Hepatocyte (in vitro differentiated cells): Measurements from ENCODE around the gene RIMKLA. TPM values are rescaled to one million over a fixed set of nuclear protein-coding genes. Genes with fewer than 3 reads are reported as not detected.

ENCODE experiments used
- DNase-seq: peaks from one replicate; pipeline ENCODE4 v3.0.0-alpha.2; 2016; ENCODE audit warnings: low spot score
- H2AFZ ChIP-seq: fragments of 200-600 bp; sonication (generic); 2 replicates; pipeline ENCODE4 v1.6.0; 2016; ENCODE audit warnings: antibody characterized with exemption, mild to moderate bottlenecking
- H3K27ac ChIP-seq: fragments of 200-600 bp; sonication (generic); 2 replicates; pipeline ENCODE4 v1.5.1; 2016; ENCODE audit warnings: mild to moderate bottlenecking
- H3K27me3 ChIP-seq: fragments of 200-600 bp; sonication (generic); 2 replicates; pipeline ENCODE4 v1.6.1; 2016
- H3K36me3 ChIP-seq: fragments of 200-600 bp; sonication (generic); replicated peaks from 2 replicates; pipeline ENCODE4 v1.5.1; 2016; ENCODE audit warnings: low read depth; ENCODE audit not compliant: insufficient read depth
- H3K4me1 ChIP-seq: fragments of 200-600 bp; sonication (generic); 2 replicates; pipeline ENCODE4 v1.5.1; 2016; ENCODE audit warnings: mild to moderate bottlenecking, moderate library complexity; ENCODE audit not compliant: insufficient read depth
- H3K4me2 ChIP-seq: fragments of 200-600 bp; sonication (generic); 2 replicates; pipeline ENCODE4 v1.6.0; 2016
- H3K4me3 ChIP-seq: fragments of 200-600 bp; sonication (generic); 2 replicates; pipeline ENCODE4 v1.5.1; 2016; ENCODE audit warnings: mild to moderate bottlenecking
- H3K79me2 ChIP-seq: fragments of 200-600 bp; sonication (generic); 2 replicates; pipeline ENCODE4 v1.6.0; 2017; ENCODE audit warnings: mild to moderate bottlenecking
- H3K9me2 ChIP-seq: fragments of 200-600 bp; sonication (generic); replicated peaks from 2 replicates; pipeline ENCODE4 v1.6.0; 2017; ENCODE audit warnings: mild to moderate bottlenecking; ENCODE audit not compliant: insufficient read depth
- H3K9me3 ChIP-seq: fragments of 200-600 bp; sonication (generic); 2 replicates; pipeline ENCODE4 v1.5.1; 2016; ENCODE audit warnings: low read depth, mild to moderate bottlenecking
- H4K20me1 ChIP-seq: fragments of 200-600 bp; sonication (generic); 2 replicates; pipeline ENCODE4 v1.6.0; 2016; ENCODE audit warnings: mild to moderate bottlenecking; ENCODE audit not compliant: insufficient read depth, poor library complexity, severe bottlenecking
- EZH2 ChIP-seq: fragments of 200-600 bp; sonication (generic); IDR thresholded peaks from 2 replicates; pipeline ENCODE4 v1.6.1; 2016; ENCODE audit warnings: antibody characterized with exemption, mild to moderate bottlenecking, borderline replicate concordance
- EZH2phosphoT487 ChIP-seq: fragments of 200-600 bp; sonication (generic); IDR thresholded peaks from one replicate; pipeline ENCODE4 v1.6.1; 2018; ENCODE audit warnings: antibody characterized with exemption, mild to moderate bottlenecking, low read depth, moderate library complexity; ENCODE audit not compliant: unreplicated experiment, severe bottlenecking
- WGBS: methylation state at CpG from one replicate; pipeline ENCODE4 v1.1.6; 2016; ENCODE audit warnings: low lambda C conversion rate; ENCODE audit errors: missing lambda C conversion rate; 5-methylcytosine and 5-hydroxymethylcytosine counted together
- polyA plus RNA-seq: library from polyadenylated mRNA; unstranded; fragments of >200 nt; fragmentation: Nextera tagmentation; extraction: Ambion mirVana; gene quantifications from 2 replicates; pipeline ENCODE4 v1.2.1, GENCODE V29; 2016
- total RNA-seq: library from RNA; depleted of rRNA; stranded (reverse); fragments of >200 nt; gene quantifications from 2 replicates; pipeline ENCODE4 v1.2.3, GENCODE V29; 2014
- TF ChIP-seq, protein P1 (sequence below): fragments of 200-600 bp; sonication (generic); IDR thresholded peaks from 2 replicates; pipeline ENCODE4 v1.5.1; 2016; ENCODE audit warnings: antibody characterized with exemption, mild to moderate bottlenecking; ENCODE audit not compliant: poor library complexity

Gene RIMKLA
- total and polyA plus RNA-seq, 2 experiments from 2014 or later: 0.66 to 1.1 TPM

DNA sequence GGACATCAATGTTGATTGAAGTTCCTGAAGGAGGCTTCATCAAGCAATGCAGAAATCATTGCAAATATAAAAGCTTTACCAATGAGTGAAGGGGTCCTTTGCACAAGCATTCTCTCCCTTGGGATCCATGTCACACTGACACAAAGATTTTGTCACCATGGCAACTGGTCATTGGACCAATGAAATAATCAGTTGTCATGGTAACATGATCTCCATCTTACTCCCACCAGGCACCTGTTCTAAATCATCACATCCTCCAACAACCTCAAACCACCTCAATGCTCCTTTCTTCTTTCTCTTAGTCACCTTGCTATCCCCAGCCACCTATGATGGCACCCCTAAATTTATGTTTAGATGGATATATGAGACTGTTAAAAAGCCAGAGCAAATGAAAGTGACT lies 32.1 kb upstream of the RIMKLA start:
- TF ChIP-seq EZH2: no peak
- TF ChIP-seq, protein P1, sequence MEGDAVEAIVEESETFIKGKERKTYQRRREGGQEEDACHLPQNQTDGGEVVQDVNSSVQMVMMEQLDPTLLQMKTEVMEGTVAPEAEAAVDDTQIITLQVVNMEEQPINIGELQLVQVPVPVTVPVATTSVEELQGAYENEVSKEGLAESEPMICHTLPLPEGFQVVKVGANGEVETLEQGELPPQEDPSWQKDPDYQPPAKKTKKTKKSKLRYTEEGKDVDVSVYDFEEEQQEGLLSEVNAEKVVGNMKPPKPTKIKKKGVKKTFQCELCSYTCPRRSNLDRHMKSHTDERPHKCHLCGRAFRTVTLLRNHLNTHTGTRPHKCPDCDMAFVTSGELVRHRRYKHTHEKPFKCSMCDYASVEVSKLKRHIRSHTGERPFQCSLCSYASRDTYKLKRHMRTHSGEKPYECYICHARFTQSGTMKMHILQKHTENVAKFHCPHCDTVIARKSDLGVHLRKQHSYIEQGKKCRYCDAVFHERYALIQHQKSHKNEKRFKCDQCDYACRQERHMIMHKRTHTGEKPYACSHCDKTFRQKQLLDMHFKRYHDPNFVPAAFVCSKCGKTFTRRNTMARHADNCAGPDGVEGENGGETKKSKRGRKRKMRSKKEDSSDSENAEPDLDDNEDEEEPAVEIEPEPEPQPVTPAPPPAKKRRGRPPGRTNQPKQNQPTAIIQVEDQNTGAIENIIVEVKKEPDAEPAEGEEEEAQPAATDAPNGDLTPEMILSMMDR: no peak
- TF ChIP-seq EZH2phosphoT487: no peak
- Histone ChIP-seq H2AFZ (no peak overlapping the region), H3K4me1 (no peaks in the 10 kb centered on the region), H3K9me3 (no peaks in the 10 kb centered on the region), H3K27me3 (peaks cover 3% of the 10 kb centered on the region), H3K27ac (no peak overlapping the region), H3K36me3 (no peaks in the 10 kb centered on the region), H4K20me1 (no peaks in the 10 kb centered on the region), H3K4me3 (no peak overlapping the region), H3K9me2 (no peaks in the 10 kb centered on the region), H3K79me2 (no peaks in the 10 kb centered on the region), H3K4me2 (no peak overlapping the region)
- no peak for DNase-seq

GRCh38 chr1:42350086-42350485 lies 30.5 kb upstream of the RIMKLA start:
- H3K4me3 ChIP-seq: no peak overlapping the region
- no peaks in the 10 kb centered on the region for H3K9me3 ChIP-seq
- WGBS: 56% methylated on average over 1 of the region's 1 CpG

DNA sequence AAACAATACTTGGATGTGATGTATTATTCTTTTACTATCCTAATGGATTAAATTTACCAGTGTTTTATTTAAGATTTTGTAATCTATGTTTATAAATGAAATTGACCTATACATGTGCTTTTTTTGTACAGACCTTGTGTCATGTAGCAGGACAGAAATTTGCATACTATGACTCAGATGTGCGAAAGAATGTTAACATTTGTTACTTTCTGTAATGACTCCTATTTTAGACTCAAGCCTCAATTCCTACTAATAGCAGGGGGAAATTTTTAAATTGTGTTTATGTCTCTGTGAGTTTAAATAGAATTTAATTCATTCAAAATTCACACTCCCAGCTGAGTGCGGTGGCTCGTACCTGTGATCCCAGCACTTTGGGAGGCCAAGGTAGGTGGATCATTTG lies 21.8 kb upstream of the RIMKLA start:
- TF ChIP-seq, protein P1: no peak
- TF ChIP-seq EZH2: no peak
- no peak overlapping the region for H3K27ac ChIP-seq
- no peak overlapping the region for H3K4me2 ChIP-seq
- no peaks in the 10 kb centered on the region for H3K4me1 ChIP-seq
- no peak overlapping the region for H3K4me3 ChIP-seq
- DNase-seq: no peak
- WGBS: 94% methylated on average over 3 of the region's 3 CpGs
- no peaks in the 10 kb centered on the region for H3K9me2 ChIP-seq
- H2AFZ ChIP-seq: no peak overlapping the region
- H3K27me3 ChIP-seq: no peaks in the 10 kb centered on the region
- no peaks in the 10 kb centered on the region for H3K9me3 ChIP-seq
- no peaks in the 10 kb centered on the region for H4K20me1 ChIP-seq
- no peaks in the 10 kb centered on the region for H3K79me2 ChIP-seq
- no peaks in the 10 kb centered on the region for H3K36me3 ChIP-seq

More at GRCh38 chr1:42350086-42350485, 30.5 kb upstream of the RIMKLA start:
- TF ChIP-seq, protein P1: no peak
- TF ChIP-seq EZH2 (no peak), EZH2phosphoT487 (no peak)
- H3K4me2 ChIP-seq: no peak overlapping the region
- H4K20me1 ChIP-seq: no peaks in the 10 kb centered on the region
- no peak overlapping the region for H3K27ac ChIP-seq
- H3K27me3 ChIP-seq: peaks cover 3% of the 10 kb centered on the region
- H3K36me3 ChIP-seq: no peaks in the 10 kb centered on the region
- H3K4me1 ChIP-seq: no peaks in the 10 kb centered on the region
- no peak overlapping the region for H2AFZ ChIP-seq
- no peaks in the 10 kb centered on the region for H3K79me2 ChIP-seq
- DNase-seq: no peak
- H3K9me2 ChIP-seq: no peaks in the 10 kb centered on the region

DNA sequence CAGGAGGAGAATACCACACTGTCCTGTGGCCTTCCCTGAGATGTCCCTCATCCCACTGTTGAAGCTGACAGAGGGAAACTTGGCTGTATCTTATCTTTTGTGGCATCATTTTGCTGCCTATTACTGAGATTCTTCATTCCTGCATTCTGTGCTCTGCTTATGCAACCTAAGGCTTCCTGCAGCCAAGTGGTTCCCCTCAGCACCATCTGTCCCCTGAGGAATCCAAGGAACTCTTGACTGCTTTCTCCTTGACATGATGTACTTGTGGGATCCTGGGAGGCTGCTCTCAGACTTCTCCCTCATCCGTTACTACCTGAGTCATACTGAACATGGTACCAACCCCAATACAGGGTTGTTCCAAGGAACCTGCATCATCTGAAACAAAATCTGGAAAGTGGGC lies 21.1 kb upstream of the RIMKLA start:
- Histone ChIP-seq H3K79me2 (no peaks in the 10 kb centered on the region), H3K9me2 (no peaks in the 10 kb centered on the region), H3K27ac (no peak overlapping the region), H2AFZ (no peak overlapping the region), H4K20me1 (no peaks in the 10 kb centered on the region), H3K36me3 (no peaks in the 10 kb centered on the region), H3K27me3 (no peaks in the 10 kb centered on the region), H3K9me3 (no peaks in the 10 kb centered on the region), H3K4me2 (no peak overlapping the region), H3K4me3 (no peak overlapping the region), H3K4me1 (no peaks in the 10 kb centered on the region)
- TF ChIP-seq EZH2 (no peak), EZH2phosphoT487 (no peak)
- TF ChIP-seq, protein P1: no peak
- 90% methylated on average over 1 of the region's 1 CpG for WGBS
- no peak for DNase-seq
